Lower leg skin (tissue), 3 donors: ENCODE data around the gene XKR7.

Experiments
- CTCF ChIP-seq, 3 donors: fragments of 450-650 bp; IDR thresholded peaks; one replicate each; pipeline ENCODE4 v1.5.1; 2016; ENCODE audit warnings: antibody characterized with exemption in 3 of 3, mild to moderate bottlenecking in 3 of 3, moderate library complexity in 2 of 3
- POLR2A ChIP-seq, 2 donors: fragments of 450-650 bp; IDR thresholded peaks; one replicate each; pipeline ENCODE4 v1.6.1; 2016 to 2017; ENCODE audit warnings: antibody characterized with exemption in 2 of 2, mild to moderate bottlenecking in 1 of 2, moderate library complexity in 1 of 2

DNA sequence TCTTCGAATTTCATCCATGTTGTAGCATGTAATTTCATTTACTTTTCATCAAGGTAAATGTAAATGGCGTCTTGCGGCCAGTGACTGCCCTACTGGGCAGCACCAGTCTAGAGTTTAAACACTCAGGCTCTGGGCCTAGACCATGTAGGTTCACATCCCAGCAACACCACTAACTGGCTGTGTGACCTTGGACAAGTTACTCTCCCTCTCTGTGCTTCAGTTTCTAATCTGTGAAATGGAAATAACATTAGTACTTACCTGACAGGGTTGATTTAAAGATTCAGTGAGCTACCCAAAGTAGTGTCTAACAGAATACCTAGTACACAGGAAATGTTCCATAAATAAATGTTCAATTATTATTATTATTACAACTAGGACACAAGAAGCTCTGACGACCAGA is 45.4 kb upstream of the XKR7 start:
- TF ChIP-seq CTCF (IDR thresholded peaks at IDR 0.05) (no peak), POLR2A (IDR thresholded peaks at IDR 0.05) (no peak)
